ENCODE measurements around the gene NUDT14.

GRCh38 chr14:105156414-105157375, 24.4 kb downstream of the NUDT14 start:
- TF ChIP-seq CTCF (IDR thresholded peaks at IDR 0.05) (no peak), POLR2A (IDR thresholded peaks at IDR 0.05) (no peak)
